Stimulated activated CD4-positive, alpha-beta T cell treated with anti-CD3 and anti-CD28 coated beads, Interleukin-12 subunit alpha, Interleukin-12 subunit beta, amount 100 ng/mL, for 24 hours (primary cell): ENCODE measurements around the gene FGFRL1.
"Not testable (repeated sequence)": the region's sequence is repeated elsewhere in the genome, so short reads cannot be mapped to it uniquely, and the experiment has no call there.

Experiments used
- DNase-seq, 2 experiments: peaks; one replicate each; pipeline ENCODE4 v3.0.0-alpha.2; 2020; ENCODE audit warnings: low read depth in 2 of 2

FGFRL1 gene

DNA sequence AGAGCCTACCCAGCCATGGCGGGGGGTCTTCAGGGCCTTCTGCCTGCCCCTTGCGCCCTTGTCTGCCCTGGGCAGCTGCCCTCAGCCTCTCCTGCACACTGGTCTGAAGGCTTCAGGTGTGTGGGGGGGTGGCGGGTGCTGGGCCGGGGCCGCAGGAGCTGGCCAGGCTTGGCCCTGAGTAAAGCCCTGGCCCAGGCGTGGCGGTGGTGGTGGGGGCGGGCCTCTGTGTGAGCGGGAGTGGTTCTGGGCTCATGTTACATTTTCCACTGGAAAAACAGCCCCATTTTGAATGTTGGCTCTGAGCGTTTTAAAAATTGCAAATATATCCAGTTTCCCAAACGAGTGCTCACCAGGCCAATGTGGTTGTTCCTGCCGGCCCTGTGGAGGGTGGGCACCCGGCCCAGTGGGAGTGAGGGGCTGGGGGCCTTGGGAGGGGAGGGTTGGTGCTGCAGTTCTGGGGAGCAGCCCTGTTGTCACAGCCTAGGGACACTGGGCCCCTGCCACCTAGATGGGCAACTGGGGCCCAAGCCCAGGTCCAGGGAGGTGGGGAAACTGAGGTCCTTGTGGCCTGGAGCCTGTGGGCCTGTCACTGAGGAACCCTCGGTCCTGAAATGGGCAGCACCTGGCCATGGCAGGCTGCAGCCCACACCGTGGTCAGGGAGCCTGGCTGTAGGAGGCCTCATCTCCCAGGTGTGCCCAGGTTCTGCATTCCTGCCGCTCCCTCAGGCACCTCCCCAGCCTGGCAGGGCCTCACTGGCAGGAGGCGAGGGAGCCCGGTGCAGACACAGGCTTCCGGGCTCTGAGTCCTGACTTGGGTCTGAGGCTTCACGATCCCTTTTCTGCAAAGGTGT lies 28.3 kb downstream of the FGFRL1 start:
- no peak for DNase-seq

DNA sequence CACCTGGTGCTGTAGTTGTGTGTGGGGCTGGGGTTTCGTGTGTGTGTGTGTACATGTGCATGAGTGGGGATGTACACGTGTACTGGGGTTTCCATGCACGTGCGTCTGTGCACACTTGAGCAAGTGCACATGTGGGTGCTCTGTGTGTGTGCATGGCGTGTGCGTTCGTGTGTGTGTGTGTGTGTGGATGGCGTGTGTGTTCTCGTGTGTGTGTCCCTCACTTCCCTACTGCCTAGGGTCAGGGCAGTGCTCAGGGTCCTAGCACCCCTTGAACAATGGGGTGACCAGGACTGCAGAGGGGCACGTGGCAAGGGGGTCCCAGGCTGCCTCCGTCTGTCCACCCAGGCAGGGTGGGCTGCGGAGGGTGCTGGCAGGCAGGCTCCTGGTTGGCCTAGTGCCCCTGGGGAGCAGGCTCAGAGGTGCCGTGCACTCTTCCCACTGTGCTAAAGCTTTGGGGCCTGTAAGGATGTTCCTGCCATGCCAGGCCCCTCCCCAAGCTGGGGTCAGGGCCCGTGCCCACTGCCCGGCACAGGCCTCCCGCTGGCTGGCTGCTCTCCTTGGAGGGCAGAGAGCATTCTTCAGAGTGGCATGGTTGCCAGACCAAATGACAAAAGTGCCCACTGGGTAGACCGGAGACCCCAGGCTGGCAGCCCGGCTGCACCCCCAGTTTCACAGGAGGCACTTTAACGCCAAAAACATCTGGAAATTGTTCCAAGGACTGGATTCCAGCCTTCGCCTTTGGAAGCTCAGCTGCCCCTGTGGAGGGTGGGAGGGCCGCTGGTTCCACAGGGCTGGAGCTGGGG lies 29.1 kb downstream of the FGFRL1 start:
- no peak for DNase-seq

DNA sequence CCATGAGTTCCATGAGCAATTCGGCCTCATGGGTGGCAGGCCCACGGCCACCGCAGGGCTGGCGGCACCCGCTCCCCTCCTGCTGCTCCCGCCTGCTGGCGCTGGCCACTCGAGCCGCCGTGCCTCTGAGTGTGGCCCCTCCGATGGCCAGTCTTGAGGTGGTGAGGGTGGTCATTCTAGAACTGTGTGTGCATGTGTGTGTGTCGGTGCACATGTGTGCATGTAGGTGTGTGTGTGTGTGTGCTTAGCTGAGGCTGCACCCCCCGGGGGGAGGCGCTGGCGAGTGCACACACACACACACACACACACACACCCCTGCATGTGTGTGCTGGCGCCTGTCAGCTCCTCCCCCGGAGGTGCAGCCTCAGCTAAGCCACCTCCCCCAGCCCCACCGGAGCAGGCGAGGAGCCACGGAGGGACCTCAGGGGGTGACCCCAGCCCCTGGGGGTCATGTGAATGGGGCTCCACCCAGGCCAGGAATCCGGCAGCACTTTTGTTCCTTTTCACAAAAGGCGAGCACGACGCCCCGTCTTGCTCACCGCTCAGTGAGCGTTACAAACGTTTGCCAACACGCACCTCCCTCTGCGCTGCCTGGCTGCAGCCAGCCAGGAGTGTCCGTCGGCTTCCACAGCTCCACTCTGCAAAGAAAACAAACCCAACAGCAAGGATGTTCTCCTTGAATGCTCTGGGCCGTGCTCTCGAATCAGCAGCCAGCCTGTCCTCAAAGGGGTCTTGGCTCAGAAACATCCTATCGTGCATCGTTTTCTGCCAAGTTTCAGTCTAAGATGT lies 29.9 kb downstream of the FGFRL1 start:
- DNase-seq = no peak

DNA sequence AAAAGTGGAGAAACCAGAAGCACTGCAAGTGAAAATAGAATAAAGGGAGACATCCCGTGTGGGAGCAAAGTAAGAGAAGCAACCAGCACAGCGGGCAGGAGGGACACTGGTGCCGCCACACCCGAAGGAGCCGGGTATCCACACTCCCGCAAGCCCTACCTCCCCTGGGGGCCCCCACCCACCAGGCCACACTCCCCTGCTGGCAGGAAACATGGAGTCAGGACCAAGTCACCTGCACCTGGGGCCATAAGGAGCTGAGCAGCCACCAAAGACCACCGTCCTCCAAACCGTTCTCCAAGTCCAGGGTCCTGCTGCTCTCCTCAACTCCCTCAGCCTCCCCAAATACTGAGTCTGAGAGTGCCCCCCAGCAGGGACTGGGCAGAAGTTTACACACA lies 30.5 kb downstream of the FGFRL1 start:
- no peak for DNase-seq

DNA sequence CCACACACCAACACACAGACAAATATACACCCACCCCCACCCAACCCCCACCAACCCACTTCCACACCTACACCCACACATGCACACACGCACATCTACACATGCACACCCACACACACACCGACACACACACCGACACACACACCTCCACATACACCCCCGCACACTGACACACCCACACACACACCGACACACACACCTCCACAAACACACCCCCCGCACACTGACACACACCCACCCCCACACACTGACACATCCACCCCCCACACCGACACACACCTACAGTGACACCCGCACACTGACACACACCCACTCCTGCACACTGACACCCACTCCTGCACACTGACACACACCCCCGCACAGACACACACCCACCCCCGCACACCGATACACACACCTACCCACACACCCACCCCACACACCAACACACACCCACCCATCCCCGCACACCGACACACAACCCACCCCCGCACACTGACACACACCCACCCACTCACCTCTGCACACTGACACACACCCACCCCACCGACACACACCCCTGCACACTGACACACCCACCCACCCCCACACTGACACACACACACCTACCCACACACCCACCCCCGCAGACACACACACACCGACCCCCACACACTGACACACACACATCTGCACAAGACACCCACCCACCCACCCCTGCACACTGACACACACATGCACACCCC lies 31.1 kb downstream of the FGFRL1 start:
- DNase-seq = no peak

DNA sequence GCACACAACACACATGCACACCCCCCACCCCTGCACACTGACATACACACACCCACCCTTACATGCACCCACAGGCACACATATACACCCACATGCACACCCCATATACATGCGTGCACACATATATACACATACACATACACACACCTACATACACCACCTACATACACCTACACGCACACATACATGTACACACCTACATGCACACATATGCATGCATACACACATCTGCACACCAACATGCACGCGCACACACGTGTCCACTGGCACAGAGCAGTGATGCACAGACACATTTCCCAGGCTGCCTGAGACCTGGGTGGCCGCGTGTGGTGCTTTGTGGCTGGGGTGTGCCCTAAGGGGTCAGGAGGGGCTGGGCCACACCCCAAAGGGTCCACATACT lies 31.7 kb downstream of the FGFRL1 start:
- no peak for DNase-seq

DNA sequence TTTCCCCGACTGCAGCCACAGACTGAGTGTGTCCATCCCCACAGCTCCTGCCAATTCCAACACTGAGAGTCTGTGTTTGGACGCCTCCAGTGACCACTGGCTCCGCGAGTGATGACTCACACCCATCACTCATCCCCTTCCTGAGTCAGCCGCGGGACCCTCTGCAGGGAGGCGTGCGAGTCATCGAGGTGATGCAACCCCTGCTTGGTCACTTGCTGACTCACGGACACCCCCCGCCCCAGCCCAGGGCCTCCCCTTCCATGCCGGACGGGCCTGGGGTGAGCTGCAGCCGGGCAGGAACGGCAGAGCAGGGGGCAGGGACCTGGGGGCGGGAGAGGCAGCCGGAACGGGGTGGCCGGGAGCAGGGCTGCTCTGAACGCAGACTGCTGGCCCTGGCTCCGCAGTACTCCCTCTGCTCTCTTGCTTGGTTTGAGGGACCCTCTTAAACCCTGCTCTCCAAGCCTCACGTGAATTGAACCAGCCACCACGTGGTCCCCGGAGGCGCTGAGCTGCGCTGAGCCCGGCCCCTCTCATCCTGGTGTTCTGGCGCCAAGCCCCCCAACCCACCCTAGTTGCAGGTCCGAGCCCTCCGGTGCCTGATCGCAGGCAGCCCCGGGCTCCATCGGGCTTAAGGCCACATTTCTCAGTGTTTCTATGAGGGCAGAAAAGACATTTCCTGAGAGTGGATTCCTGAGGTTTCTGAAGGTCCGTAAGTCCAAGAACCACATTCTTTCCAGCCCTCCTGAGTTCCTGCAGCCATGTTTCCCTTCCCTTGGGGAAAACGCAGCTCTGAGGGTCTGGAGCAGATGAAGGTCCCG lies 32.4 kb downstream of the FGFRL1 start:
- no peak for DNase-seq

DNA sequence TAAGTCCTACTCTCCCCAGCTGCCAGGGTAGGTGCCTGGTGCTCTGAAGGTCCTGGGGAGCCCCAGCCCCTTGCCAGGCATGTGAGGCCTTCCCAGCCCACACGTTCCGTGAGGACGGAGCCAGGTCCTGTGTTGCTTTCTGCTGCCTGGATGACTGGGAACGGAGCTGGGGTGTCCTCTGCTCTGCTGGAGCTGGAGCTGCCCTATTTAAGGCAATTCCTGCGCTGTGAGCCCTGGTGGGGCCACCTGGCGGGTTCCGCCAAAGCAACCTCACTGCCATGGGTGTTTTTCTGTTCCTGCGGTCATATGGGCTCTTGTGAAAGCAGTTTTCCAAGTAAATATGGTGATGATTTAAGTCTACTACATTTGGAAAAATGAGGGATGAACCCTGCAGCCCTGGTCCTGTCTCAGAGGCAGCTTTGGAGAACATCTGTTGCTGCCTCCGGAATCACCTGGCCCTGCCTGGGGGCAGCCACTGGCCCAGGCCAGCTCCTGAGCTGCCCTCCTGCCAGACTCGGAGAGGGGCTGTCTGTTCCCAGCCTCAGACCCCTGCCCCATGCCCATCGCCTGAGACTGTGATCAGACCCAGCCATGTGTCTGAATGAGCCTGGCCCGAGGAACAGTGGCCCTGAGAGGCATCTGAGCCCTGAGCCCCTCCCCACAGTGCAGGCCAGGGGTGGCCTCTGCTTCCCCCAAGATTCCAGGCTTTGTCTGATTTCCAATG lies 33.2 kb downstream of the FGFRL1 start:
- no peak for DNase-seq

DNA sequence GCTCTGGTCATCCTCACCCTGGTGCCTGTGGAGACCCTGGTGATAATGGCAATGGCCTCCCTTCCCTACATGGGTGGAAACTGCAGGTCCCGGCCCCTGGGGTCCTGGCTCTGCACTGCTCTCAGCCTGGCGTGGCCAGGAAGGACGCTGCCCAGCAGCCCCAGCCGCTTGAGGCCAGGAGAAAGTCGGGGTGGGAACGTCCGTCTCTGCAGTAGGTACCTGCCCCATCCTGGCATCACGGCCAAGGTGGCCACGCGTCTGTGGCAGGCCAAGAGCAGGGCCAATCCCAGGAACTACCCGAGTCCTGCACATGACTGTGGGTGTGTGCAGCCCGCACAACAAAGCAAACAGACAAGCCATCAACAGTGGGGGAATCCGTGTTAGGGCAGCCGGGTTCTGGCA lies 33.8 kb downstream of the FGFRL1 start:
- no peak for DNase-seq

DNA sequence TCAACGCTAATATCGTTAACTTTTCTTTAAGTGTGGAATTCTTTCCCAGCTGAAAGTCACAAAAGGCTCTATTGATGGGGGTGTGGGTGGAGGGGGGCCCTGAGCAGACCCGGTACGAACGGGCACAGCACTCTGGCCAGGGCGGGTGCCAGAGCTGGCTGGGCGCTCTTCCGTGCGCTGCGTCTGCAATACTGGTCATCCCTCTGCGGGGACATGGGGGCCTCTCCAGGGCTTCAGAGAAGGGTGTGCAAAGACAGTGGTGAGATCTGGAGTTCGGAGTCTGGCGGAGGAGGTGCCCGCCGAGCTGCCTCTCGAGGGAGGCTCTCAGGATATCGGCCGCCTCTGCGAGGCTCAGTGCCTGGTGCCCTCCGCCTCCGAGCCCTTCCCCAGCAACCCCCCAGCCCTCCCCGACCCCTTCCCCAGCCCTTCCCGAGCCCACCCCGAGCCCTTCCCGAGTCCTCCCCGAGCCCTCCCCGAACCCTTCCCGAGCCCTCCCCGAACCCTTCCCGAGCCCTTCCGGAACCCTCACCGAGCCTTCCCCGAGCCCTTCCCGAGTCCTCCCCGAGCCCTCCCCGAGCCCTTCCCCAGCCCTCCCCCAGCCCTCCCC lies 34.3 kb downstream of the FGFRL1 start:
- DNase-seq = no peak

DNA sequence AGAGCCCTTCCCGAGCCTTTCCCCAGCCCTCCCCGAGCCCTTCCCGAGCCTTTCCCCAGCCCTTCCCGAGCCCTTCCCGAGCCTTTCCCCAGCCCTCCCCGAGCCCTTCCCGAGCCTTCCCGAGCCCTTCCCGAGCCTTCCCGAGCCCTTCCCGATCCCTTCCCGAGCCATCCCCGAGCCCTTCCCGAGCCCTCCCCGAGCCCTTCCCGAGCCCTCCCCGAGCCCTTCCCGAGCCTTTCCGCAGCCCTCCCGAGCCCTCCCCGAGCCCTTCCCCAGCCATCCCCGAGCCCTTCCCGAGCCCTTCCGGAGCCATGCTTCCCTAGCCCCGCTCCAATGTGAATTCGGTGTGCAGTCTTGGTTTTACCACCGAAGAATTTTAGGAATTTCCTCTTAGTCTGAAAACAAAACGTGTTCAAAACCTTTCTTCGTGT lies 35.2 kb downstream of the FGFRL1 start:
- not testable (repeated sequence) for DNase-seq

DNA sequence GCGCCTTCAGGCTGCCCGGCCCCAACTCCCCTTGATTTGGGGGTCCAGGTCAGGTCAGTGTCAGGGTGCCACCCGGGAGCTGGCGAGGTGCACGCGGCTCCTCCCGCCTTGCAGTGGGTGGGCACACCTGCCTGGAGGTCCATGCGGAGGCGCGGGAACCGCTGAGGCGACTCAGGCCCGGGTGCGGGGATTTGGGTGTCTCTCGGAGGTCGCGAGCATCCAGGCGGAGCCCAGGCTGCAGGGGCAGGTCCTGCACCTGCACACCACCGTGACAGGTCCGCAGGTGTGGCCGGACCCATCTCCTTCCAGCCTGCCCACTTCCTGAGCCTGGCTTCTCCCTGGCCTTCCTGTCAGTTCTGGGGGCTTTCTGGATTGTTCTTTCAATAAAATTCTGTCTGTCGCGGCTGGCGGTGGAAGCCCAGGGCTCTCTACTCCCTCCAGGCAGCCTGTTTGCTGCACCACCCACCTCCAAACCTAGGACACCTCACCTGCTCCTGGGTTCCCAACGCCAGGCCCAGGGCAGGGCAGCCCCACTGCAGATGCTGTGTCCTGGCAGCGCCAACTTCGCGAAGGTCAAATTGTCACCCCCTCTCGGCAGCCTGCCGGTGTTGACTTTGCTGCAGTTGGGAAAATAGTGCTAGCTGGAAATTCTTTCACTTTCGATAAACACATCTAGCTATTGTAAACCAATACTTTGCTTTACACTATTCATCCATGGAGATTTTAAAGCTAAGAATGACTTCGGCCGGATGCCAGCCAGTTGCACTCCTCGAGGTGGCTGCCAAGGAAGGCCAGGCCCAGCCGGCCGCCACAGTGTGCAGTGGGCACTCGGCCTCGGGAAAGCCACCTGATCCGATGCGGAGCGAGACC lies 35.9 kb downstream of the FGFRL1 start:
- DNase-seq = no peak

DNA sequence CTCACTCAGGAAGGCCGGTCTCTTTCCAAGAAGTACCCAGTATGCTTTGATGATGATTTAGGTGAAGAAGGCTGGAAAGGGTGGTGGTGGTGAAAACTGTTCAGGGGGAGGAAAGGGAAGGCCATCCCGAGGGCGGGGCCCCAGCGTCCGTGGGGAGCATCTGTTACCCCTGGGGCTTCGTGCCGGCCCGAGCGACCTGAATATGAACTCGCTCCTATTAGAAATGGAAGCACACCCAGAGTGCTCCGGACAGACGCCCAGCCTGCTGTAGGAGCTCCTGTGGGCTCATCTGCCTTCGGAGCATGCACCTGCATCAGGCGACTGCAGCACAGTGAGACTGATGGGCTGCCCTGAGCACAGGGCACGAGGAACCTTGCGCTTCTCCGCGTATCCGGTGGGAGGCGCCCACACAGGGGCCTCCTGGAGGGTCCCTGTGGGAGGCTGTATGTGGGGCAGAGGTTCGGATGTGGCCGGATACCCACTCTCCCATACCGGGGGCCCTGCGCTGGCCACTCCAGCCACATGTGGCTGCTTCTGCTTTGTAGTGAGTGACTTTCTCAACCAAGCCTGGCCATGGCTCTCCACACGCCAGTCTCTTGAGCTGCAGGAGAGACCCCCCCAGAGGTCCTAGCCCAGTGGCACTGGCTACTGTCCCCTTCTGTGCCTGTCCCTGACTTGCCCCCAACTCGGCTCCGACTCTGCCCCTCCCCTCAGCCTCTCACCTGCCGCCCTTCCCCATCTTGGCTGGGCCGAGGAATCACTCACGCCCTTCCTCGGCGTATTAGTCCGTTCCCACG lies 36.7 kb downstream of the FGFRL1 start:
- no peak for DNase-seq

DNA sequence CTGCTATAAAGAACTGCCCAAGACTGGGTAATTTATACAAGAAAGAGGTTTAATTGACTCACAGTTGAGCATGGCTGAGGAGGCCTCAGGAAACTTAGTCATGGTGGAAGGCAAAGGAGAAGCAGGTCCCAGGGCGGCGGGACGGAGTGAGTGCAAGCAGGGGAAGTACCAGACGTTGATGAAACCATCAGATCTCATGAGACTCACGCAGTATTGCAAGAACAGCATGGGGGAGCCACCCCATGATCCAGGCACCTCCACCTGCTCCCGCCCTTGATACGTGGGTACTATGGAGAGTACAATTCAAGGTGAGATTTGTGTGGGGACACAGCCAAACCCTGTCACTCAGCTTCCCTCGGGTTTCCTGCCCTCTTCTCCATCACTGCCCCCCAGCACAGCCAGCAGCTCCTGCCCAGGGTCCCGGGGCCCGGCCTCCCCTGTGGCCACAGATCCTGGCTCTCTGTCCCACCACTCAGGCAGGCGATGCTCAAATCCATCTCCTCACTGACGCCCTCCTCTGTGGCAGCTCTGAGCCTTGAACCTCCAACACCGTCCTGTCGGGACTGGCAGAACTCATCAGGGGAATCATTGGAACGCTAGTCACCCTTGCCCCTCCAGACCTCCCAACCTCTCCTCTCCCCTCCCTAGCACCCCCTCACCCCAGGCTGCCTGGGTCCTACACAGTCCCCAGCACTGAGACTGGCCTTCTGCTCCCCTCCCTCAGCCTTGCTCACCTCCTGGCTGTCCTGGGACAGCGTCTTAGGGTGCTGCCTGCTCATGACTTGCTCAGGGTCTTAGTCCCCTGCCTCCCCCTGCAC lies 37.6 kb downstream of the FGFRL1 start:
- no peak for DNase-seq

DNA sequence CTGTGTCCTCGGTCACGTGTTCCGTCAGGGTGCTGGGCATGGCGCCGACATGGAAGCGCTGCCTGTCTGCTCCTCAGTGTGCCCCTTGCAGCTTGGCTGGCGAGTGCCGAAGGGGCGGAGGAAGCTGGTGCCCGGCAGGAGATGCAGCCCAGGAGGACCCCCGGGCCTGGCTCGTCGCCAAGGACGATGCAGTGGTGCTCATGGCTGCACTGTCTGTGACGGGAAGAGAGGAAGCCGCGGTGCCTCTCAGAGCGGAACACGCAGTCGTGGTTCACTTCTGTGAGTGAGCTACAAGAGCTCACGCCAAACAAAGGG lies 38.1 kb downstream of the FGFRL1 start:
- no peak for DNase-seq

DNA sequence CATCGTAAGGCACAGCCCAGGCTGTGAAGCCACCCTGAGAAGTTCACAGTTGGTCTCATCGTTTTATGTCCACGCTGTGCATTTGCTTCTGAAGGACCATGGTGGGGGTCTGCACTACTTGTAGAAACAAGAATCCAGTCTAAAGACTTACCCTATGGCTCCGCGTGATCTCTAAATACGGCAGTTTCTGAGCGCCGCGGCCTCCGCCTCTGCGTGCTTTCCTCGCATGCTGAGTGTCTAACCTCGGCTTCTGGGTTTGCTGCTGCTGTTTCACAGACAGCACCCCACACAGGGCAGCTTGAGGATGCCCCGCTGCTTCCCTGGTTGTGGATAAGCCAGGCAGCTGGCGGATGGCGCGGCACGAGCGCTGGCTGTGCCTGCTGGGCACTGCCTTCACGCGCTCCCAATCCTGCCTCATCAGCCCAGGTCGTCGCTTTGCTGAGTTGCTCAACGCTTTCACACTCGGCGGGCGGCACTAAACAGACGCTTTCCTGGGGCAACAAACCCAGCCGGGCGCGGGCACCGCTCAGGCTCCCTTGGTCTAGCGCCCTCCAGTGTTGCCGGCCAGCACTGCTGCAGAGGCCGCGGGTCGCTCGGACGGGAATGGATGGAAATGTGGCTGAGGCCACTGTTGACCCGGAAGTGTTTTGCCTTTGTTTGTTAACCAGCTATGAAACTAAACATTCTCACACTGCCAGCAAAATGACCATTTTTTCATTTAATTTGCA lies 39.2 kb downstream of the FGFRL1 start:
- no peak for DNase-seq
